ENCODE measurements around the gene MRPS22. TPM values are rescaled to one million over a fixed set of nuclear protein-coding genes. Genes with fewer than 3 reads are reported as not detected.

The MRPS22 gene
- total and polyA plus RNA-seq, 2 of the 13 experiments (the other 11 are each of a cell fraction or from before 2014, with no cell fraction given) = 52.7 to 113 TPM

DNA sequence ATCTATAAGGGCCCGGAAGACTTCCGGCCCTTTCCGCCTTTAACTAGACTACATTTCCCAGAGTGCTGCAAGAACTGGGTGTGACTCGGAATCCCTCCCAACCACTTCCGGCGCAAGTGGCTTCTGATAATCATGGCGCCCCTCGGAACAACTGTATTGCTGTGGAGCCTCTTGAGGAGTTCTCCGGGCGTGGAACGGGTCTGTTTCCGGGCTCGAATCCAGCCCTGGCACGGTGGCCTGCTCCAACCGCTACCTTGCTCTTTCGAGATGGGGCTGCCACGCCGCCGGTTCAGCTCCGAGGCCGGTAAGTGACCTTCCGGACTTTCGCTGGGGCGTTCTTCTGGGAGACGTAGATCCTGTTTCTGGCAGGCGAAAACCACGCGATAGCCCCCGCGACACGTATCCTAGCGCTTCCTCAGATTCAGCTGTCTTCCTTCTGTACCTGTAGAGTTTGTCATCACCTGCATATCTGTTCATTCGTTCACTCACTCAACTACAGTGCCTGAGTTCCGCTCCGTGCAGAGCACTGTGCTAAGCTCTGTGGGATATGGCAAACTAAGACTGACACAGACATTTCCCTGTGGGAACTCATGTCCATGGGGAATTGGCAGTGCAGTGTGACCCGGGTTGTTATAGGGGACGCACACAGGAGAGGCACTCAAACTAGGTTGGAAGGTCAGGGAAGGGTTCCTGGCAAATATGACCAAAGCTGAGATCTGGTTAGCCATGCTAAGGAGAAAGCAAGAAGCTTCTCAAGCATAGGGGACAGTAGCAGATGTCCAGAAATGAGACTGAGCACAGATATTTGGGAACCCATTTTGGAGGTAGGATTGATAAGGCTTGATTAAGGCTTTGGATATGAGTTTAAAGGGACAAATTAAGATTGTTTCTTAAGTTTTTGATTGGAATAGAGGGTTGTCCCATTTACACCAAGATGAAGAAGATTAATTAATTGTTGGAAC lies at the start of gene MRPS22 (continued):
- TF ChIP-seq ZFP36 (IDR thresholded peaks at IDR 0.05; ENCODE audit: borderline replicate concordance, low read depth, low read length, partially characterized antibody) (no peak), TMF1 (CRISPR knock-in tag; IDR thresholded peaks at IDR 0.05; ENCODE audit: low read depth) (no peak), CCAR2 (optimal IDR thresholded peaks at IDR 0.05; ENCODE audit: low read depth, low read length) (peak; percentile 61), SP5 (CRISPR knock-in tag; IDR thresholded peaks at IDR 0.05; ENCODE audit: borderline replicate concordance, low read depth) (no peak), ZBTB3 (CRISPR knock-in tag; IDR thresholded peaks at IDR 0.05; ENCODE audit: borderline replicate concordance, low read depth) (no peak), SOX5 (CRISPR knock-in tag; IDR thresholded peaks at IDR 0.05; ENCODE audit: borderline replicate concordance) (no peak), ZNF296 (CRISPR knock-in tag; conservative IDR thresholded peaks at IDR 0.05) (no peak), XBP1 (CRISPR knock-in tag; IDR thresholded peaks at IDR 0.05) (0 out of 2 replicates have a peak, but pooled peaks have one; percentile 52), ZNF317 (CRISPR knock-in tag; IDR thresholded peaks at IDR 0.05) (peak; percentile 80), RFXAP (CRISPR knock-in tag; IDR thresholded peaks at IDR 0.05; ENCODE audit: borderline replicate concordance) (peak; percentile 31; the same call in 1 of the 2 replicates)
- TF ChIP-seq, protein P1, sequence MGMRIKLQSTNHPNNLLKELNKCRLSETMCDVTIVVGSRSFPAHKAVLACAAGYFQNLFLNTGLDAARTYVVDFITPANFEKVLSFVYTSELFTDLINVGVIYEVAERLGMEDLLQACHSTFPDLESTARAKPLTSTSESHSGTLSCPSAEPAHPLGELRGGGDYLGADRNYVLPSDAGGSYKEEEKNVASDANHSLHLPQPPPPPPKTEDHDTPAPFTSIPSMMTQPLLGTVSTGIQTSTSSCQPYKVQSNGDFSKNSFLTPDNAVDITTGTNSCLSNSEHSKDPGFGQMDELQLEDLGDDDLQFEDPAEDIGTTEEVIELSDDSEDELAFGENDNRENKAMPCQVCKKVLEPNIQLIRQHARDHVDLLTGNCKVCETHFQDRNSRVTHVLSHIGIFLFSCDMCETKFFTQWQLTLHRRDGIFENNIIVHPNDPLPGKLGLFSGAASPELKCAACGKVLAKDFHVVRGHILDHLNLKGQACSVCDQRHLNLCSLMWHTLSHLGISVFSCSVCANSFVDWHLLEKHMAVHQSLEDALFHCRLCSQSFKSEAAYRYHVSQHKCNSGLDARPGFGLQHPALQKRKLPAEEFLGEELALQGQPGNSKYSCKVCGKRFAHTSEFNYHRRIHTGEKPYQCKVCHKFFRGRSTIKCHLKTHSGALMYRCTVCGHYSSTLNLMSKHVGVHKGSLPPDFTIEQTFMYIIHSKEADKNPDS (CRISPR knock-in tag; IDR thresholded peaks at IDR 0.05) = no peak
- TF ChIP-seq, protein P2, sequence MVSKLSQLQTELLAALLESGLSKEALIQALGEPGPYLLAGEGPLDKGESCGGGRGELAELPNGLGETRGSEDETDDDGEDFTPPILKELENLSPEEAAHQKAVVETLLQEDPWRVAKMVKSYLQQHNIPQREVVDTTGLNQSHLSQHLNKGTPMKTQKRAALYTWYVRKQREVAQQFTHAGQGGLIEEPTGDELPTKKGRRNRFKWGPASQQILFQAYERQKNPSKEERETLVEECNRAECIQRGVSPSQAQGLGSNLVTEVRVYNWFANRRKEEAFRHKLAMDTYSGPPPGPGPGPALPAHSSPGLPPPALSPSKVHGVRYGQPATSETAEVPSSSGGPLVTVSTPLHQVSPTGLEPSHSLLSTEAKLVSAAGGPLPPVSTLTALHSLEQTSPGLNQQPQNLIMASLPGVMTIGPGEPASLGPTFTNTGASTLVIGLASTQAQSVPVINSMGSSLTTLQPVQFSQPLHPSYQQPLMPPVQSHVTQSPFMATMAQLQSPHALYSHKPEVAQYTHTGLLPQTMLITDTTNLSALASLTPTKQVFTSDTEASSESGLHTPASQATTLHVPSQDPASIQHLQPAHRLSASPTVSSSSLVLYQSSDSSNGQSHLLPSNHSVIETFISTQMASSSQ (IDR thresholded peaks at IDR 0.05; ENCODE audit: low read depth) = no peak
- TF ChIP-seq, protein P2 (CRISPR knock-in tag; IDR thresholded peaks at IDR 0.05; ENCODE audit: borderline replicate concordance) = no peak; the same call in 1 of the 2 replicates
- TF ChIP-seq, protein P3, sequence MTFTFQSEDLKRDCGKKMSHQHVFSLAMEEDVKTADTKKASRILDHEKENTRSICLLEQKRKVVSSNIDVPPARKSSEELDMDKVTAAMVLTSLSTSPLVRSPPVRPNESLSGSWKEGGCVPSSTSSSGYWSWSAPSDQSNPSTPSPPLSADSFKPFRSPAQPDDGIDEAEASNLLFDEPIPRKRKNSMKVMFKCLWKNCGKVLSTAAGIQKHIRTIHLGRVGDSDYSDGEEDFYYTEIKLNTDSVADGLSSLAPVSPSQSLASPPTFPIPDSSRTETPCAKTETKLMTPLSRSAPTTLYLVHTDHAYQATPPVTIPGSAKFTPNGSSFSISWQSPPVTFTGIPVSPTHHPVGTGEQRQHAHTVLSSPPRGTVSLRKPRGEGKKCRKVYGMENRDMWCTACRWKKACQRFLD (CRISPR knock-in tag; IDR thresholded peaks at IDR 0.05; ENCODE audit: borderline replicate concordance) = no peak
- TF ChIP-seq, protein P4, sequence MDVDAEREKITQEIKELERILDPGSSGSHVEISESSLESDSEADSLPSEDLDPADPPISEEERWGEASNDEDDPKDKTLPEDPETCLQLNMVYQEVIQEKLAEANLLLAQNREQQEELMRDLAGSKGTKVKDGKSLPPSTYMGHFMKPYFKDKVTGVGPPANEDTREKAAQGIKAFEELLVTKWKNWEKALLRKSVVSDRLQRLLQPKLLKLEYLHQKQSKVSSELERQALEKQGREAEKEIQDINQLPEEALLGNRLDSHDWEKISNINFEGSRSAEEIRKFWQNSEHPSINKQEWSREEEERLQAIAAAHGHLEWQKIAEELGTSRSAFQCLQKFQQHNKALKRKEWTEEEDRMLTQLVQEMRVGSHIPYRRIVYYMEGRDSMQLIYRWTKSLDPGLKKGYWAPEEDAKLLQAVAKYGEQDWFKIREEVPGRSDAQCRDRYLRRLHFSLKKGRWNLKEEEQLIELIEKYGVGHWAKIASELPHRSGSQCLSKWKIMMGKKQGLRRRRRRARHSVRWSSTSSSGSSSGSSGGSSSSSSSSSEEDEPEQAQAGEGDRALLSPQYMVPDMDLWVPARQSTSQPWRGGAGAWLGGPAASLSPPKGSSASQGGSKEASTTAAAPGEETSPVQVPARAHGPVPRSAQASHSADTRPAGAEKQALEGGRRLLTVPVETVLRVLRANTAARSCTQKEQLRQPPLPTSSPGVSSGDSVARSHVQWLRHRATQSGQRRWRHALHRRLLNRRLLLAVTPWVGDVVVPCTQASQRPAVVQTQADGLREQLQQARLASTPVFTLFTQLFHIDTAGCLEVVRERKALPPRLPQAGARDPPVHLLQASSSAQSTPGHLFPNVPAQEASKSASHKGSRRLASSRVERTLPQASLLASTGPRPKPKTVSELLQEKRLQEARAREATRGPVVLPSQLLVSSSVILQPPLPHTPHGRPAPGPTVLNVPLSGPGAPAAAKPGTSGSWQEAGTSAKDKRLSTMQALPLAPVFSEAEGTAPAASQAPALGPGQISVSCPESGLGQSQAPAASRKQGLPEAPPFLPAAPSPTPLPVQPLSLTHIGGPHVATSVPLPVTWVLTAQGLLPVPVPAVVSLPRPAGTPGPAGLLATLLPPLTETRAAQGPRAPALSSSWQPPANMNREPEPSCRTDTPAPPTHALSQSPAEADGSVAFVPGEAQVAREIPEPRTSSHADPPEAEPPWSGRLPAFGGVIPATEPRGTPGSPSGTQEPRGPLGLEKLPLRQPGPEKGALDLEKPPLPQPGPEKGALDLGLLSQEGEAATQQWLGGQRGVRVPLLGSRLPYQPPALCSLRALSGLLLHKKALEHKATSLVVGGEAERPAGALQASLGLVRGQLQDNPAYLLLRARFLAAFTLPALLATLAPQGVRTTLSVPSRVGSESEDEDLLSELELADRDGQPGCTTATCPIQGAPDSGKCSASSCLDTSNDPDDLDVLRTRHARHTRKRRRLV (CRISPR knock-in tag; IDR thresholded peaks at IDR 0.05) = no peak

Measured in HepG2 (cell line).